Left kidney (tissue), 2 donors: ENCODE data around the gene TUT7. TPM values are rescaled to one million over a fixed set of nuclear protein-coding genes. Genes with fewer than 3 reads are reported as not detected.
"Not testable (repeated sequence)": the region's sequence is repeated elsewhere in the genome, so short reads cannot be mapped to it uniquely, and the experiment has no call there.

ENCODE experiments used
- DNase-seq: peaks from one replicate; pipeline ENCODE4 v3.0.0-alpha.2; 2013
- polyA plus RNA-seq: library from polyadenylated mRNA; unstranded; fragments of 120-200 nt; gene quantifications from one replicate; pipeline ENCODE4 v1.2.1, GENCODE V29; 2013; ENCODE audit not compliant: insufficient read length

TUT7 gene
- polyA plus RNA-seq, 1 donor, result 29.7 TPM

DNA sequence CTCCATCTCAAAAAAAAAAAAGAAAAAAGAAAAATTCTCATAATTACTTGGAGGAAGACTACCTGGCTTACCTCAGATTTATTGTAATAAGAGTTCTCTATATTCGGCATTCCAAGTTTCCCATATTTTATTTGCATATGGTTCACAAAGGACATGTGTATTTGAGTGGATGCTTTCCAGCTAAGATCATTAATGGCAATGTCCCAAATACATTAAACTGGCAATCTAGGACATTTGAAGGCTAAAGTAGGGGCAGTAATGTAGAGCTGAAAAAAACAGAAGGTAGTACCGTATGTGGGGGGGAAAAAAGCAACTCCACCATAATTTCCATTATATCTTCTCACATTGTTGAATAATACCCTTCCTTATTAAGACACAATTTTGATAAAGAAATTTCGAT is 4.9 kb downstream of the TUT7 start:
- DNase-seq, result peak; percentile 13

DNA sequence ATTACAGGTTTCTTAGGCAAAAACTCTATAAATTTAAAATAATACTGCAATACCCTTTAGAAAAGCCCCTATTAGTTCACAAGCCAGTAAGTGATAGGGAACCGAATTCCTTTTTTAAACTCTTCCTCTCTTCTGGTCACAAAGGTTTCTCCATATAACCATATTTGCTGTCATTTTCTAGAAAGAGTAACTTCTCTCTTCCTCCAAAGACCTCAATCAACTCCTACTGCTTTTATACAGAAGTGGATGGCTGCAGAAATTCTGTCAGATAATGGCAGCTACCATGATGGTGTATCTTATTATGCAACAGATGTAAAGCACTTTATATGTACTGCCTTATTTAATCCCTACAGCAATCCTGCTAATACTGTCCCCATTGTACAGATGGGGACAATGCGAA is 6.2 kb downstream of the TUT7 start:
- DNase-seq, result no peak

GRCh38 chr9:86344818-86345217 is 9.4 kb downstream of the TUT7 start:
- DNase-seq, result no peak

DNA sequence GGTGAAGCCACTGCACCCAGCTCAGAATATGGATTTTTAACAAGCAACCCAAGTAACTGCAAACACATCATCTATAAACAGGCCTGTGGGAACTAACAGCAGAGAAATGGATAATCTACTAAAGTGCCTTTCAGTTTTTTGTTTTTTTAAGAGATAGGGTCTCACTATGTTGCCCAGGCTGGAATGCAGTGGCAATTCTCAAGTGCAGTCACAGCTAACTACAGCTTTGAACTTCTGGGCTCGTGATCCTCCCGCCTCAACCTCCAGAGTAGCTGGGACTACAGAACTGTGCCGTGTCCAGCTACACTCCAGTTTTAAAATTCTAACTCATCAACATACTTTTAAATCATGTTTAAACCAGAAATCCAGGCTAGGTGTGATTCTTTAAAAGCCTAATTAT is 11.9 kb downstream of the TUT7 start:
- DNase-seq, result no peak

GRCh38 chr9:86341007-86341491 is 13.2 kb downstream of the TUT7 start:
- DNase-seq, result no peak

DNA sequence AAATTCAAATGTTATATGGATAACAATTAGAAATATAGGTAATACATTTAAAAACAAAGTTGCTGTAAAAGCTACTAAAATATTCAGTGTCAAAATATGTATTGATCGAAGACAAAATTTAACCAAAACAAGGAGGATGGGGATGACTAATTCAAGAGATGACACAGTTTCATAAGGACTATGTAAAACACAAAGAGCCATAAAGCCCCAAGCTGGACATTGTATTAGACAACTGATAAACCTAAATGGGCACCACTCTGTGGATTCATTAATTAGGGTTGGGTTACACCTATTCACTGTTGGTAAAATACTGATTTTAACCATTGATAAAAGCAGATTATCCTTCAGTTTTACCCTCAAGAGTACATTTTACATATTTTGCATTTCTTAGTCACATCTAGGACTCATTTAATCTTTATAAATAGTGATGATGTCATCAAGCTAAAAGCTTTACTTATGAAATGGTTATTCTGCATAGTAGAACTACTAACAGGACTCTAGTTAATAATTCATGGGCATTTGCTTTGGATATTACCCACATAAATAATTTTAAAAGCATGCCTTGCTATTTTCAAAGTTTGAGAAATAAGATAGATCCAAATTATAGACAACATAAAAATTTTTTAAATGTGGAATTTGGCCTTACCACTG is 13.7 kb downstream of the TUT7 start:
- DNase-seq, result no peak

- no peak for DNase-seq
Observed at GRCh38 chr9:86337469-86338108, 16.6 kb downstream of the TUT7 start.

- no peak for DNase-seq
Observed at GRCh38 chr9:86336058-86336457, 18.2 kb downstream of the TUT7 start.

- no peak for DNase-seq
Observed at GRCh38 chr9:86333651-86334050, 20.6 kb downstream of the TUT7 start.

- DNase-seq, result no peak
Observed at GRCh38 chr9:86330186-86330585, 24.0 kb downstream of the TUT7 start.

DNA sequence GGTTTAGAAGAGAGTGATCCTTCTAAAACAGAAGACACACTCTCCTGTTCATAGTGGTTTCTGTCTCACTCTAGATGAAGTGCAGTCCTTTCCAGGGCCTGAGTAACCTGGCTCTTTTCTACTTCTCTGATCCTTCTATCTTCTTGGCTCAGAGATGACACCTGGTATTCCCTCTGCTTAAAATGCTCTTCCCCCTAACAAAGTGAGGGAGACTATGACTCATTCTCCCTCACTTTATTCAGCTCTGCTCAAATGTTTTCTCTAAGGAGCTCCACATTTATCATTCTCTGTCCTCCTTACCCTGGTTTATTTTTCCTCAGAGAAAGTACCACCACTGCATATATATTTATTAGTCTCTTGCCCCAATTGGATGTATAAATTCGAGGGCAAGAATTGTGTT is 24.6 kb downstream of the TUT7 start:
- DNase-seq, result no peak

DNA sequence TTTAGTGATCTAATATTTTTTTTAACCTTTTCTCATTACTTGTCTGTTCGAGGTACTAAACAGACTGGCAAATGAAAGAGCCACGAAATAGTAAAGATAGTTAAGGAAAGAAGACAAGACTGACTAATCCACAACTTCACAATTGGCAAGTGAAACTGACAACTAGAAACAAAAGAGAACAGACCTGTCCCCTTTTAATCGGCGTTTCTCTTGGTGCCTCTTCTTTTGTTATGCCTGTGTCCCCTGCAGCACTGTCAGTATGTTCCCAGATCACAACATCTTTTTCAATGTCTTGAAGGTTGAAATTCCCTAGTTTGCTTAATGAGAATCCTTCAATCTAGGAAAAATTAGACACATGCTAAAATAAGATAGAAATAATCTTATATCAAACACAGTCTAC is 26.1 kb downstream of the TUT7 start:
- no peak for DNase-seq

GRCh38 chr9:86326536-86326935 is 27.7 kb downstream of the TUT7 start:
- no peak for DNase-seq

- no peak for DNase-seq
Observed at GRCh38 chr9:86324901-86325300, 29.3 kb downstream of the TUT7 start.

DNA sequence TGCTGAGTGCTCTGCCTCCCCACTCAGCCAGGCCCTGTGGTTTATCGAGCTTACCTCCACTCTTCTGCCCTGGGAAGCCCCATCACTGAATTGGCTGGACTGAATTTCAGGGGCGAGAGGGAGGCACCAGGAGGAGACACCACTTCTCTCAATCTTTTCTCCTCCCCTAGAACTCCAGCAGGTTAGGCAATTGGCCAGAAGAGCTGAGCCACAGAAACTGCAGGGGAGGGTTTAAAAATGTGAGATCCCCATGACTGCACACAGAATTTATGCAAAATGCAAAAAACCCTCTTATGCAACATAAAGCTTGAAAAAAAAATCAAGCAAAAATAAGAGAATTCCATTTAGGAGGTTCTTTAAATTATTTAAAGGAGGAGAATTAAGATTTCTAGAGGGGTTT is 29.9 kb downstream of the TUT7 start:
- no peak for DNase-seq

GRCh38 chr9:86322973-86323644 is 31.1 kb downstream of the TUT7 start:
- no peak for DNase-seq

DNA sequence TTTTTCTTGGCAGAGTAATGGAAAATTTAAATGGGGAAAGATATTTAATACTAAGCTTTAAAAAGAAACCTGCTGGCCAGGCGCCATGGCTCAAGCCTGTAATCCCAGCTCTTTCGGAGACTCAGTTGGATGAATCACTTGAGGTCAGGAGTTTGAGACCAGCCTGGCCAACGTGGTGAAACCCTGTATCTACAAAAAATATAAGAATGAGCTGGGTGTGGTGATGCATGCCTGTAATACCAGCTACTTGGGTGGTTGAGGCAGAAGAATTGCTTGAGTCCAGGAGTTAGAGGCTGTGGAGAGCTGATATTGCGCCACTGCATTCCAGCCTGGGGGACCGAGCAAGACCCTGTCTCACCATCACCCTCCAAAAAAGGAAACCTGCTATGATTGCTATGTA is 32.8 kb downstream of the TUT7 start:
- DNase-seq, result no peak

DNA sequence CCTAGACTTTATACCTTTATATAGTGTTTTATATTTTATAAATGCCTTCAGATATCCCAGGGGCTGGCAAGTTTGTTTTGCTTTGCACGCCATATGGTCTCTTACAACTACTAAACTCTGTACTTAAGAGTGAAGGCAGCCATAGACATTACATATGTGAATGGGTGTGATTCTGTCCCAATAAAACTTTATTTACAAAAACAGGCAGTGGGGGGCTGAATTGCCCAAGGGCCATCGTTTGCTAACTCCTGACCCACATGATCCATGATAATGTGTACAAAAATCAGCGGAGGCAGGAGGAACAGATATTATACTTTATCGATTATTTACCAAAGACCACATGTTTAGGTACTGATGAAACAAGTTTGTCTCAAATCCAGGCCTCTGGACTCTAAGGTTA is 36.0 kb downstream of the TUT7 start:
- no peak for DNase-seq

DNA sequence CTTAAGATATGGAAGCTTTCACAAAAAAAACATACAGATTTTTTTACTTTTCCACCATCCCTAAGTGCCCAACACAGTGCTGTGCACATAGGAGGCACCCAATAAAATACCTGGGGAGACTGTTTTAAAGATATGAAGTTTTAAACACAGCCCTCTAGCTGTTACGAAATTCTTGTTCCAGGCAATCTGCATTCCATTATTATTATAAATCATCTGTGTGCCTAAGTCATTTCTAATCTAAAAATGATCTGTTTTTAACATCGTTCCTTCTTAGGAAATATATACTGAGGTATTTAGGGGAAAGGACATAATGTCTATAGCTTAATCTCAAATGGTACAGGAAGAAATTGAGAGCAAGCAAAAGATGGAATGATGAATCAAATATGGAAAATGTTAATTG is 39.1 kb downstream of the TUT7 start:
- DNase-seq, result no peak

DNA sequence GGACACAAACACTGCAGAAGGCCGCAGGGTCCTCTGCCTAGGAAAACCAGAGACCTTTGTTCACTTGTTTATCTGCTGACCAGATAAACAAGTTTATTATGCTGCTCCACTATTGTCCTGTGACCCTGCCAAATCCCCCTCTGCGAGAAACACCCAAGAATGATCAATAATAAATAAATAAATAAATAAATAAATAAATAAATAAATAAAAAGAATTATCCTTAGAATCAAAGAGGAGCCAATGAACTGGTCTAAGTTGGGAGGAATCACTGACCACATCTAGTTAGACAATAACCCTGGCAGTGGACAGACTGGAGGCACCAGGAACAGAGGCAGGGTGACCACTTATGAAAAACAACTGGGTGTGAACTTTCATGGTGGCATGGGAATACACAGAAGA is 41.3 kb downstream of the TUT7 start:
- DNase-seq, result not testable (repeated sequence)

DNA sequence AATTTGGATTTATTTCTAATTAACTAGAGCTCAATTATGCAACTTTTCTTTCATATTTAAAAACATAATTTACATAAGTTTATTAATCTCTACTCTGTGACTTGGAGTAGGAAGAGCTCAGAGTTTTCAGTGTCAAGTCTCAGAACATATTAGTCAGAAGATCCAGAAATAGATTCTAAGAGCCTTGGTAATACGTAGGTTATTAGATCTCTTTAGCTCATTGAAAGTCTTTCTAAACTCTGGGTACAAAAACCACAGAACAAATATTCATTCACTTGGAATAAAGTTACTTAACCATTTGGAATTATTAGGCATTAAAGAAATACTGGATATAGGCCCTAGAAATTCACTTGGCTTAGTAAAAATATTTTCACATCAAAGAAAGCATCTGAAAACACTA is 45.5 kb downstream of the TUT7 start:
- no peak for DNase-seq

DNA sequence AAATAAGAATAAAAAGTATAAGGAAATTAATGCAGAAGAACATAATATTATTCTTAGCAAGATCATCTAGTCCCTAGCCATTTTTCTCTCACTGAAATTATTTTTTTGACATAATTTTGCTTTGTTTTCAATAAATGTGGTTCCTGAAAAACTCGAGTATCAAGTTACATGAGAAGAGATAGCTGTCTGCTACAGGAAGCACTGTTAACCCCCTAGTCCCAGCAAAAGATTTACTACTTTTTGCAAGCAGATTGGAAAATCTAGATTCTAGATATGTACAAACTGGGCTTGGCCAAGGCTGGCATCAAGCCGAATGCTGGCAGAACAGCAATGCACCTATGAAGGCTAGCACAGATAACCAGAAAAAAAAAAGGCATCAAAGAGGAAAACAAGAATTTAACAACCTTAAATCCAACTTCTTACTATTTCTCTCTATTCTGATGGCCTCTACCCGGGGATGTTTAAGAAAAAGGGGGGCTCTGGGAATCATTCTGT is 49.9 kb downstream of the TUT7 start:
- no peak for DNase-seq

DNA sequence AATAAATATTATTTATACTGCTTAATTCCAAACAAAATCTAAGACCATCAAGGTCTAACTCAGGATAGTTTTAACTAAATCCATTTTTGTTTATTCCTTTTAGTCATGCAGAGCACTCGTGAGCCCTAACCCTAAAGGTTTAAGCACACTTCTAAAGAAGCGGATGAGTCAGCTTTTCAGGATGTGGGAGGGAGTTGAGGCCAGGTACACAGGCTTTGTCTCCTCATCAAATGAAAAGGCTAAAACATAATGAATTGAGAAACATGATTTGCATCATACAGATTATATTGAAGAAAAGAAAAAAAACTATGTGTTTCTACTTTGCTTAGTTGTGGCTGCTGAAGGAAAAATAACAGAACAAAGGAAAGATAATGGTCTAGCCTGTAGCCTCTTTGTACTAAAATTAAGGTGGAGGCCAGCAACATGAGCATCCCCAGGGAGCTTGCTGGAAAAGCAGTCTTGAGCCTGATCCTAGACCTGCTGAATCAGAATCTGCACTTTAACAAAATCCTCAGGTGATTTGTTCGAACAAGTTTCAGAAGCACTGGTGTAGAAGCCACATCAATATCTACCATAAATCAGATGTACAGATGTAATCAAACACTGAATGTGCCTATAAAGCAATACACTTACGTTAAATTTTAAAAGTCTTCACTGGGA is 50.8 kb downstream of the TUT7 start:
- no peak for DNase-seq
